Cardiac muscle cell (in vitro differentiated cells and primary cell): Measurements from ENCODE around the gene MIP. TPM values are rescaled to one million over a fixed set of nuclear protein-coding genes. Genes with fewer than 3 reads are reported as not detected.
"Not testable (repeated sequence)": the region's sequence is repeated elsewhere in the genome, so short reads cannot be mapped to it uniquely, and the experiment has no call there.

Experiments used
- DNase-seq, 2 donors: peaks; one replicate each; pipeline versions ENCODE4 v3.0.0 to v3.0.0-alpha.2; 2010 to 2017; ENCODE audit warnings: low read depth in 1 of 2, low spot score in 1 of 2
- H3K27ac ChIP-seq: fragments of 200-600 bp; sonication (generic); 2 replicates; pipeline ENCODE4 v1.5.1; 2016
- H3K27me3 ChIP-seq: fragments of 200-600 bp; sonication (generic); 2 replicates; pipeline ENCODE4 v1.6.0; 2016; ENCODE audit warnings: control low read depth
- H3K36me3 ChIP-seq: fragments of 200-600 bp; sonication (generic); 2 replicates; pipeline ENCODE4 v1.5.1; 2016; ENCODE audit warnings: control low read depth
- H3K4me1 ChIP-seq: fragments of 200-600 bp; sonication (generic); 2 replicates; pipeline ENCODE4 v1.8.1; 2017; ENCODE audit warnings: low read depth, mild to moderate bottlenecking, mixed run types
- H3K4me3 ChIP-seq: fragments of 200-600 bp; sonication (generic); 2 replicates; pipeline ENCODE4 v1.5.1; 2016; ENCODE audit warnings: mild to moderate bottlenecking
- H3K9me3 ChIP-seq: fragments of 200-600 bp; sonication (generic); 2 replicates; pipeline ENCODE4 v1.5.1; 2017; ENCODE audit warnings: low read depth, mild to moderate bottlenecking, control low read depth
- polyA plus RNA-seq: library from polyadenylated mRNA; unstranded; fragments of >200 nt; fragmentation: Nextera tagmentation; extraction: Ambion mirVana; gene quantifications from 2 replicates; pipeline ENCODE4 v1.2.1, GENCODE V29; 2016
- total RNA-seq: library from RNA; depleted of rRNA; stranded (reverse); fragments of >200 nt; gene quantifications from 2 replicates; pipeline ENCODE4 v1.2.3, GENCODE V29; 2016
- TF ChIP-seq, protein P1 (sequence below): IDR thresholded peaks from 2 replicates; pipeline ENCODE4 v1.5.1; 2012; ENCODE audit warnings: low read depth, mild to moderate bottlenecking, low read length

The MIP gene
- not detected in 2 replicates for total RNA-seq
- polyA plus RNA-seq: 0.29 and 1.4 TPM in 2 replicates

DNA sequence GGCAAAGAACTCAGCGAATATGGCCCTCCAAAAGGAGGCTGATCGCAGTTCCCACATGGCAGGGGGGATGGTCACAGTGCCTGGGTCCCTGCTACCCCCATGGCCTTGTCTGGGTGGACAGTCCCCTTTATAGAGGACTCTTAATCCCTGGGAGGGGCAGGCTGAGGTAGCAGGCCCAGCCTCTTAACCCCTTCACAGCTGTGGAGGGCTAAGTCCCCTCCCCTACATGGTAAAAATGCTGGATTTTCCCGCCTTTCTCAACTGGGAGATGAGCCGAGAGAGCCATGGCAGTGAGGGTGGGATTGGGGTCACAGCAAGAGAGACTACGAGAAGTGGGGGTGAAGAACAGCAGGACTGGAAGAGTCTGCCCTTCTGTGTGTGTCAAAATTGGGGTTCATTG is at the start of gene MIP:
MIP (minus strand) TSS at position 101 of the 400 bp plus-strand sequence; CDS start at position 57, 44 bp downstream.
- no peak within 1 kb of the TSS for H3K27ac ChIP-seq
- TF ChIP-seq, protein P1, sequence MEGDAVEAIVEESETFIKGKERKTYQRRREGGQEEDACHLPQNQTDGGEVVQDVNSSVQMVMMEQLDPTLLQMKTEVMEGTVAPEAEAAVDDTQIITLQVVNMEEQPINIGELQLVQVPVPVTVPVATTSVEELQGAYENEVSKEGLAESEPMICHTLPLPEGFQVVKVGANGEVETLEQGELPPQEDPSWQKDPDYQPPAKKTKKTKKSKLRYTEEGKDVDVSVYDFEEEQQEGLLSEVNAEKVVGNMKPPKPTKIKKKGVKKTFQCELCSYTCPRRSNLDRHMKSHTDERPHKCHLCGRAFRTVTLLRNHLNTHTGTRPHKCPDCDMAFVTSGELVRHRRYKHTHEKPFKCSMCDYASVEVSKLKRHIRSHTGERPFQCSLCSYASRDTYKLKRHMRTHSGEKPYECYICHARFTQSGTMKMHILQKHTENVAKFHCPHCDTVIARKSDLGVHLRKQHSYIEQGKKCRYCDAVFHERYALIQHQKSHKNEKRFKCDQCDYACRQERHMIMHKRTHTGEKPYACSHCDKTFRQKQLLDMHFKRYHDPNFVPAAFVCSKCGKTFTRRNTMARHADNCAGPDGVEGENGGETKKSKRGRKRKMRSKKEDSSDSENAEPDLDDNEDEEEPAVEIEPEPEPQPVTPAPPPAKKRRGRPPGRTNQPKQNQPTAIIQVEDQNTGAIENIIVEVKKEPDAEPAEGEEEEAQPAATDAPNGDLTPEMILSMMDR: no peak
- H3K36me3 ChIP-seq: no peaks in the 10 kb centered on the region
- DNase-seq: no peak
- H3K4me3 ChIP-seq: no peak within 1 kb of the TSS
- no peaks in the 10 kb centered on the region for H3K27me3 ChIP-seq
- H3K9me3 ChIP-seq: no peaks in the 10 kb centered on the region
- H3K4me1 ChIP-seq: no peaks in the 10 kb centered on the region

DNA sequence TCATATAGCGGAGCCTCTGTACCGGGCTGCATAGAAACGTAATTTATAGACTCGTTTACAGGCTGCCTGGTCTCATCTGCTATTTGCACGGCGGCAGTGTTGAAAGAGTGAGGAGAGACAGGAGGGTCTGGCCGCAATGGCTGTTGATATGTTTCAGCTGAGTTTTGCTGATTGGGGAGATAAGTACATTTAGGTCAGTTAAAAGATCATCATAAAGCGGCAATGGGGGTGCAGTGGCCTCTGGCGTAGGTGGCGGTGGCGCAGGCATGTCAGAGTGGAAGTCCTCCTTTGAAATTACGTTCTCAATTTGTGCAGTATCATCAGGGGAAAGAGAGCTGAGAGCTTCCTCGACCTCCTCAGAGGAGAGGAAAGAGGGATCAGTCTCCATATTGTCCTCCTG is 45.4 kb upstream of the MIP start:
- DNase-seq, H3K4me3 ChIP-seq: not testable (repeated sequence)

DNA sequence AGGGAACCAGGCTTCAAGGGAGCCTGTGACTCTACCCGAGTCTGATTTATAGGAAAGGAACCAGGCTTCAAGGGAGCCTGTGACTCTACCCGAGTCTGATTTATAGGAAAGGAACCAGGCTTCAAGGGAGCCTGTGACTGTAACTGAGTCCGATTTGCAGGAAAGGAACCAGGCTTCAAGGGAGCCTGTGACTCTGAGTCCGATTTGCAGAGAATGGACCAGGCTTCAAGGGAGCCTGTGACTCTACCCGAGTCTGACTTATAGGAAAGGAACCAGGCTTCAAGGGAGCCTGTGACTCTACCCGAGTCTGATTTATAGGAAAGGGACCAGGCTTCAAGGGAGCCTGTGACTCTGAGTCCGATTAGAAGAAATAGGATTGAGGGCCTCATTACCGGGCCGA is 45.0 kb upstream of the MIP start:
- not testable (repeated sequence) for H3K27me3 ChIP-seq, H3K27ac ChIP-seq, H3K9me3 ChIP-seq, H3K4me1 ChIP-seq, DNase-seq, H3K36me3 ChIP-seq, H3K4me3 ChIP-seq

More for the DNA sequence above, 45.4 kb upstream of the MIP start:
- not testable (repeated sequence) for H3K36me3 ChIP-seq, H3K4me1 ChIP-seq, H3K9me3 ChIP-seq, H3K27me3 ChIP-seq, H3K27ac ChIP-seq

DNA sequence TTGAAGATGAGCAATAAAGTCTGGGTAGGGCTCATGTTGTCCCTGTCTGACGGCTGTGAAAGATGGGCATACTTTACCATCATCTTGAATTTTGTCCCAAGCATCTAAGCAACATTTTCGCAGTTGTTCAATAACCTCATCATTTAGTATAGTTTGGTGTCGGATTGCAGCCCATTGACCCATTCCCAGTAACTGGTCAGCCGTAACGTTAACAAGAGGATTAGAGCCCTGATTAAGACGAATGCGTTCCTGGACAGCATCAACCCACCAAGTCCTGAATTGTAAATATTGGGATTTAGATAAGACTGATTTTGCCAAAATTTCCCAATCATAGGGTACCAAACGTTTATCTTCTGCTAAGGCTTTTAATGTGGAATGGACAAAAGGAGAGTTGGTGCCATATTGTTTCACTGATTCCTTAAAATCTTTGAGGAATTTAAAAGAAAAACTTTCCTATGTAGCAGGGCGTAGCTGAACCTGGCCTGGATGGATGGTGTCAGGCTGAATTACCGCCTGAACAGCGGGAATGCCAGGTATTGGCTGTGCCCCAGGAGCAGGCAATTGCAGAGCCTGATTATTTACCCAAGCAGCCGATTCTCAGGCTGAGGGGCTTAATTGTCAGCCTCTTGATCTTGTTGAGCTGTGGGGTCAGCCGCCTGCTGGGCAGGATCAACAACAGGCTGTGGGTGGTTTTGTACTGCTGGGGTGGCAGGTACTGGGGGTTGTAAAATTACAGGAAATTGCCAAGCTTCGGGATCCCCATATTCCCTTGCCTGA is 43.9 kb upstream of the MIP start:
- H3K9me3 ChIP-seq, H3K4me3 ChIP-seq, H3K36me3 ChIP-seq, H3K27me3 ChIP-seq, H3K4me1 ChIP-seq, H3K27ac ChIP-seq: not testable (repeated sequence)
- peak in 1 of 2 donors; percentile 15 for DNase-seq

DNA sequence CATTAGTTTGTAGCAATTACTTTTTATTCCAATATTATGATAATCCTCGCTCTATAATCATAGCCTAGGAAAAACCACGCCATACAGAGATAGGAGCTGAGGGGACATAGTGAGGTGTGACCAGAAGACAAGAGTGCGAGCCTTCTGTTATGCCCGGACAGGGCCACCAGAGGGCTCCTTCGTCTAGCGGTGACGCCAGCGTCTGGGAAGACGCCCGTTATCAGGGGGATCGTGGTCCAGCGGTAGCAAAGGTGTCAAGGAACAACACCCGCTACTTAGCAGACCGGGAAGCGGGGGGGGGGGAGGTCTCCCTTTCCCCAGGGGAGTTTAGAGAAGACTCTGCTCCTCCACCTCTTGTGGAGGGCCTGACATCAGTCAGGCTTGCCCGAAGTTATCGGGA is 42.2 kb upstream of the MIP start:
- H3K4me1 ChIP-seq, H3K27me3 ChIP-seq, H3K36me3 ChIP-seq, H3K4me3 ChIP-seq, H3K9me3 ChIP-seq, H3K27ac ChIP-seq: not testable (repeated sequence)
- DNase-seq: peak; percentile 24 to 36
- TF ChIP-seq, protein P1: peak; percentile 38

DNA sequence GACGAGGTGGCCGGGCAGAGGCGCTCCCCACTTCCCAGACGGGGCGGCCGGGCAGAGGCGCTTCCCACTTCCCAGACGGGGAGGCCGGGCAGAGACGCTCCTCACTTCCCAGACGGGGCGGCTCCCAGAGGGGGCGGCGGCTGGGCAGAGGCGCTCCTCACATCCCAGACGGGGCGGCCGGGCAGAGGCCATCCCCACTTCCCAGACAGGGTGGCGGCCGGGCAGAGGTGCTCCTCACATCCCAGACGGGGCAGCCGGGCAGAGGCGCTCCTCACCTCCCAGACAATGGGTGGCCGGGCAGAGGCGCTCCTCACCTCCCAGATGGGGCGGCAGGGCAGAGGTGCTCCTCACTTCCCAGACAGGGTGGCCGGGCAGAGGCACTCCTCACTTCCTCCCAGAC is 40.0 kb upstream of the MIP start:
- not testable (repeated sequence) for H3K36me3 ChIP-seq, DNase-seq, H3K27ac ChIP-seq, H3K4me1 ChIP-seq, H3K9me3 ChIP-seq, H3K4me3 ChIP-seq
- H3K27me3 ChIP-seq: peaks cover 15% of the 10 kb centered on the region

DNA sequence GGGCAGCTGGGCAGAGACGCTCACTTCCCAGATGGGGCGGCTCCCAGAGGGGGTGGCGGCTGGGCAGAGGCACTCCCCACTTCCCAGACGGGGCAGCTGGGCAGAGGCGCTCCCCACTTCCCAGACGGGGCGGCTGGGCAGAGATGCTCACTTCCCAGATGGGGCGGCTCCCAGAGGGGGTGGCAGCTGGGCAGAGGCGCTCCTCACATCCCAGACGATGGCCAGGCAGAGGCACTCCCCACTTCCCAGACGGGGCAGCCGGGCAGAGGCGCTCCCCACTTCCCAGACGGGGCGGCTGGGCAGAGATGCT is 39.6 kb upstream of the MIP start:
- DNase-seq, H3K4me1 ChIP-seq, H3K27ac ChIP-seq, H3K36me3 ChIP-seq, H3K4me3 ChIP-seq, H3K9me3 ChIP-seq: not testable (repeated sequence)
- H3K27me3 ChIP-seq: peaks cover 19% of the 10 kb centered on the region

DNA sequence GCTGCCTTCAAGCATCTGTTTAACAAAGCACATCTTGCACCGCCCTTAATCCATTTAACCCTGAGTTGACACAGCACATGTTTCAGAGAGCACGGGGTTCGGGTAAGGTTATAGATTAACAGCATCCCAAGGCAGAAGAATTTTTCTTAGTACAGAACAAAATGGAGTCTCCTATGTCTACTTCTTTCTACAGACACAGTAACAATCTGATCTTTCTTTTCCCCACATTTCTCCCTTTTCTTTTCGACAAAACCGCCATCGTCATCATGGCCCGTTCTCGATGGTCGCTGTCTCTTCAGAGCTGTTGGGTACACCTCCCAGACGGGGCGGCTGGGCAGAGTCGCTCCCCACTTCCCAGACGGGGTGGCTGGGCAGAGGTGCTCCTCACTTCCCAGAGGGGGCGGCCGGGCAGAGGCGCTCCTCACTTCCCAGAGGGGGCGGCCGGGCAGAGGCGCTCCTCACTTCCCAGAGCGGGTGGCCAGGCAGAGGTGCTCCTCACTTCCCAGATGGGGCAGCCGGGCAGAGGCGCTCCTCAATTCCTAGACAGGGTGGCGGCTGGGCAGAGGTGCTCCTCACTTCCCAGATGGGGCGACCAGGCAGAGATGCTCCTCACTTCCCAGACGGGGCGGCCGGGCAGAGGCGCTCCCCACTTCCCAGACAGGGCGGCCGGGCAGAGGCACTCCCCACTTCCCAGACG is 39.1 kb upstream of the MIP start:
- not testable (repeated sequence) for H3K4me1 ChIP-seq, H3K27ac ChIP-seq, H3K36me3 ChIP-seq, DNase-seq, H3K9me3 ChIP-seq, H3K4me3 ChIP-seq
- peaks cover 24% of the 10 kb centered on the region for H3K27me3 ChIP-seq
